Forelimb muscle (tissue), 1 donor: ENCODE data around the gene NFYC. TPM values are rescaled to one million over a fixed set of nuclear protein-coding genes. Genes with fewer than 3 reads are reported as not detected.

Source experiments
- polyA plus RNA-seq: library from polyadenylated mRNA; unstranded; fragments of 120-200 nt; gene quantifications from one replicate; pipeline ENCODE4 v1.2.1, GENCODE V29; 2013; ENCODE audit not compliant: insufficient read length

NFYC gene
- polyA plus RNA-seq, 1 donor, result 53.4 TPM

Other genes with a start within 250 kb of the NFYC start
- gene ZFP69B, start 241.2 kb upstream of the NFYC start, polyA plus RNA-seq, result 3.1 TPM
- 5.8 TPM for gene ZFP69, start 214.4 kb upstream of the NFYC start, polyA plus RNA-seq
- 8.2 TPM for gene EXO5, start 182.9 kb upstream of the NFYC start, polyA plus RNA-seq
- 3.1 TPM for gene ZNF684, start 160.1 kb upstream of the NFYC start, polyA plus RNA-seq
- gene RIMS3, start 26.0 kb upstream of the NFYC start, polyA plus RNA-seq, result 0.57 TPM
- gene KCNQ4, start 92.1 kb downstream of the NFYC start, polyA plus RNA-seq, result 35.5 TPM
- 2.6 TPM for gene CITED4, start 170.7 kb downstream of the NFYC start, polyA plus RNA-seq